HCT116 (cell line): ENCODE data around the gene UTF1. TPM values are rescaled to one million over a fixed set of nuclear protein-coding genes. Genes with fewer than 3 reads are reported as not detected.

Experiments
- ATAC-seq: fragments of 200-7000 bp; cut with Tn5 transposase; 2 replicates; pipeline ENCODE4 v1.9.1; 2020; ENCODE audit warnings: mild to moderate bottlenecking, moderate library complexity
- BruUV-seq: library from RNA; stranded (reverse); fragments of 400-500 nt; replicated peaks from 2 replicates; lab custom pipeline; 2021; lab: Mats Ljungman, UMichigan
- CTCF ChIA-PET: fragments of 300-600 bp; sonication (Branson Sonifier 250); formaldehyde crosslinking; loops from one replicate; lab custom pipeline; 2021; ENCODE audit warnings: antibody characterized with exemption; lab: Charles Lee
- POLR2A ChIA-PET: fragments of 300-600, 350-600 bp; sonication (Branson Sonifier 250); formaldehyde crosslinking; loops from one replicate; lab custom pipeline; 2021; ENCODE audit warnings: antibody characterized with exemption; lab: Charles Lee
- RAD21 ChIA-PET, 2 experiments: fragments of 300-600 bp; sonication (Branson Sonifier 250); formaldehyde crosslinking; loops; one replicate each; lab custom pipeline; 2023; ENCODE audit warnings: low total read pairs in 2 of 2; ENCODE audit not compliant: uncharacterized antibody in 2 of 2, unreplicated experiment in 2 of 2, low non-redundant PET in 1 of 2; lab: Charles Lee
- DNase-seq: peaks from one replicate; pipeline ENCODE4 v3.0.0-alpha.2; 2010; ENCODE audit warnings: low read depth, low spot score
- H2AFZ ChIP-seq: fragments of 200-600 bp; shearing (Covaris generic), sonication (generic); 2 replicates; pipeline ENCODE4 v1.6.1; 2017; ENCODE audit warnings: low read depth, mixed run types, mixed read lengths, antibody characterized with exemption, low read length; ENCODE audit not compliant: poor library complexity, severe bottlenecking
- H3K27ac ChIP-seq: 2 replicates; pipeline ENCODE4 v1.5.1; 2012; ENCODE audit warnings: low read depth, low read length
- H3K27me3 ChIP-seq: fragments of 200-600 bp; sonication (generic); 2 replicates; pipeline ENCODE4 v1.6.1; 2016; ENCODE audit warnings: mixed run types, low read length, mixed read lengths; ENCODE audit not compliant: insufficient read depth
- H3K36me3 ChIP-seq, 2 experiments: fragments of 200-500 bp in 1 of 2; fragments of 200-600 bp in 1 of 2; sonication (Bioruptor generic) in 1 of 2; sonication (generic) in 1 of 2; 2 replicates each; pipeline versions ENCODE4 v1.5.1 to v1.6.1; 2014 to 2016; ENCODE audit warnings: low read length in 2 of 2, inconsistent platforms in 1 of 2, mixed read lengths in 1 of 2, mixed run types in 1 of 2; ENCODE audit not compliant: insufficient read depth in 2 of 2, control insufficient read depth in 1 of 2
- H3K4me1 ChIP-seq, 2 experiments: fragments of 200-600 bp in 1 of 2; sonication (generic) in 1 of 2; 2 replicates each; pipeline versions ENCODE4 v1.5.1 to v1.6.1; 2012 to 2017; ENCODE audit warnings: low read length in 2 of 2, inconsistent platforms in 1 of 2, mild to moderate bottlenecking in 1 of 2, mixed read lengths in 1 of 2, mixed run types in 1 of 2, moderate library complexity in 1 of 2; ENCODE audit not compliant: insufficient read depth in 2 of 2, control insufficient read depth in 1 of 2
- H3K4me2 ChIP-seq: fragments of 200-600 bp; sonication (generic); 2 replicates; pipeline ENCODE4 v1.6.1; 2017; ENCODE audit warnings: mixed run types, low read length, mixed read lengths
- H3K4me3 ChIP-seq, 2 experiments: fragments of 200-600 bp in 1 of 2; sonication (generic) in 1 of 2; replicated peaks in 1 of 2; 2 replicates each; pipeline ENCODE4 v1.5.1; 2011 to 2016; ENCODE audit warnings: low read length in 2 of 2, control low read depth in 1 of 2, low read depth in 1 of 2, mild to moderate bottlenecking in 1 of 2, mixed read lengths in 1 of 2, mixed run types in 1 of 2
- H3K79me2 ChIP-seq: fragments of 200-600 bp; sonication (generic); 2 replicates; pipeline ENCODE4 v1.6.1; 2017; ENCODE audit warnings: mild to moderate bottlenecking, mixed run types, low read length, moderate library complexity, mixed read lengths; ENCODE audit not compliant: insufficient read depth
- H3K9ac ChIP-seq: fragments of 200-600 bp; sonication (generic); 2 replicates; pipeline ENCODE4 v1.6.1; 2016; ENCODE audit warnings: low read length, mixed read lengths
- H3K9me2 ChIP-seq: fragments of 200-600 bp; sonication (generic), shearing (Covaris generic); 2 replicates; pipeline ENCODE4 v1.6.1; 2017; ENCODE audit warnings: mixed run types, mild to moderate bottlenecking, moderate library complexity; ENCODE audit not compliant: insufficient read depth
- H3K9me3 ChIP-seq, 2 experiments: fragments of 200-500 bp in 1 of 2; fragments of 200-600 bp in 1 of 2; sonication (Bioruptor generic) in 1 of 2; sonication (generic) in 1 of 2; 2 replicates each; pipeline ENCODE4 v1.6.1; 2014 to 2017; ENCODE audit warnings: low read length in 2 of 2, mixed read lengths in 2 of 2, inconsistent platforms in 1 of 2, low read depth in 1 of 2, mild to moderate bottlenecking in 1 of 2, mixed run types in 1 of 2, moderate library complexity in 1 of 2; ENCODE audit not compliant: control insufficient read depth in 1 of 2, insufficient read depth in 1 of 2
- H4K20me1 ChIP-seq: fragments of 200-600 bp; sonication (generic), shearing (Covaris generic); 2 replicates; pipeline ENCODE4 v1.6.1; 2017; ENCODE audit warnings: mixed run types, mild to moderate bottlenecking, moderate library complexity; ENCODE audit not compliant: insufficient read depth
- ATF3 ChIP-seq: IDR thresholded peaks from 2 replicates; pipeline ENCODE4 v1.6.1; 2012
- CBX3 ChIP-seq: IDR thresholded peaks from 2 replicates; pipeline ENCODE4 v1.6.1; 2012; ENCODE audit warnings: low read depth
- CEBPB ChIP-seq: IDR thresholded peaks from 2 replicates; pipeline ENCODE4 v1.6.1; 2012; ENCODE audit warnings: low read depth
- CTCF ChIP-seq, 3 experiments: fragments of 200-600 bp in 1 of 3; sonication (generic) in 1 of 3; IDR thresholded peaks in 2 of 3; conservative IDR thresholded peaks in 1 of 3; 2 replicates each; pipeline ENCODE4 v1.5.1; 2012 to 2017; ENCODE audit warnings: low read depth in 2 of 3, low read length in 2 of 3, antibody characterized with exemption in 1 of 3, borderline replicate concordance in 1 of 3, control low read depth in 1 of 3, mild to moderate bottlenecking in 1 of 3, mixed read lengths in 1 of 3, mixed run types in 1 of 3, moderate library complexity in 1 of 3; ENCODE audit not compliant: insufficient read depth in 1 of 3
- EGR1 ChIP-seq: IDR thresholded peaks from 2 replicates; pipeline ENCODE4 v1.6.1; 2012; ENCODE audit warnings: low read depth
- ELF1 ChIP-seq: IDR thresholded peaks from 2 replicates; pipeline ENCODE4 v1.6.1; 2012; ENCODE audit warnings: low read depth, borderline replicate concordance
- EZH2phosphoT487 ChIP-seq: fragments of 200-600 bp; IDR thresholded peaks from 2 replicates; pipeline ENCODE4 v1.6.1; 2018; ENCODE audit warnings: antibody characterized with exemption, borderline replicate concordance
- FOSL1 ChIP-seq: IDR thresholded peaks from 2 replicates; pipeline ENCODE4 v1.6.1; 2012; ENCODE audit warnings: low read depth
- POLR2AphosphoS5 ChIP-seq: IDR thresholded peaks from 2 replicates; pipeline ENCODE4 v1.6.1; 2011; ENCODE audit warnings: mild to moderate bottlenecking, low read depth, low read length, moderate library complexity
- RAD21 ChIP-seq: IDR thresholded peaks from 2 replicates; pipeline ENCODE4 v1.6.1; 2012; ENCODE audit warnings: low read depth, mild to moderate bottlenecking
- SIN3A ChIP-seq: IDR thresholded peaks from 2 replicates; pipeline ENCODE4 v1.6.1; 2012; ENCODE audit warnings: low read depth
- SP1 ChIP-seq: IDR thresholded peaks from 2 replicates; pipeline ENCODE4 v1.6.1; 2012; ENCODE audit warnings: low read depth
- SRF ChIP-seq: IDR thresholded peaks from 2 replicates; pipeline ENCODE4 v1.6.1; 2012; ENCODE audit warnings: low read depth
- TCF7L2 ChIP-seq: IDR thresholded peaks from 2 replicates; pipeline ENCODE4 v1.7.0; 2011; ENCODE audit warnings: borderline replicate concordance, inconsistent platforms; ENCODE audit not compliant: insufficient read depth, insufficient read length; ENCODE audit errors: extremely low read depth
- YY1 ChIP-seq: IDR thresholded peaks from 2 replicates; pipeline ENCODE4 v1.6.1; 2011; ENCODE audit warnings: low read length, low read depth, moderate library complexity, mild to moderate bottlenecking; ENCODE audit not compliant: insufficient replicate concordance; ENCODE audit errors: extremely low read depth
- ZBTB33 ChIP-seq: IDR thresholded peaks from 2 replicates; pipeline ENCODE4 v1.6.1; 2011; ENCODE audit warnings: mild to moderate bottlenecking, low read length, moderate library complexity; ENCODE audit not compliant: insufficient replicate concordance; ENCODE audit errors: extremely low read depth
- ZFX ChIP-seq: fragments of 450-650 bp; IDR thresholded peaks from 2 replicates; pipeline ENCODE4 v1.6.1; 2017
- ZNF274 ChIP-seq: fragments of 200-500 bp; sonication (Bioruptor generic); IDR thresholded peaks from 2 replicates; pipeline ENCODE4 v1.6.1; 2014; ENCODE audit warnings: mild to moderate bottlenecking, low read depth, low read length, inconsistent platforms
- intact Hi-C: fragments of 100-400 bp; cut with micrococcal nuclease; formaldehyde crosslinking; loops from 2 replicates; pipeline ENCODE4 v1.10.0; 2022
- total RNA-seq: library from RNA; stranded (reverse); gene quantifications from one replicate; pipeline ENCODE4 v1.2.1, GENCODE V29; 2021; ENCODE audit not compliant: unreplicated experiment
- TF ChIP-seq, protein P1 (sequence below): IDR thresholded peaks from 2 replicates; pipeline ENCODE4 v1.6.1; 2012; ENCODE audit warnings: low read depth

UTF1 gene
- total RNA-seq, 1 experiment from 2014 or later, result not detected

DNA sequence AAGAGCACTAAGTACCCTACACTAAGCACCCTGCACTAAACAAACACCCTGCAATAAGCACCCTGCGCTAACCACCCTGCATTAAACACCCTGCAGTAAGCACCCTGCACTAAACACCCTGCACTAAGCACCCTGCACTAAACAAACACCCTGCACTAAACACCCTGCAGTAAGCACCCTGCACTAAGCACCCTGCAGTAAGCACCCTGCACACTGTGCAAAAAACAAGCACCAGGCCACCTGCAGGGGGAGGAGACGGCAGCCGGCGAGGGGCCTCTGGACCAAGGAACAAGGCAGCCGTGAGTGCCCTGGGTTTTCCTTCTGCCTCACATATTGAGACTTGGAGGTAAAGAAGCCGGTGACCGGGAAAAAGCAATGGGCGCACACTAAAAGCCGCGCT is 39.8 kb upstream of the UTF1 start:
- TF ChIP-seq, protein P1, sequence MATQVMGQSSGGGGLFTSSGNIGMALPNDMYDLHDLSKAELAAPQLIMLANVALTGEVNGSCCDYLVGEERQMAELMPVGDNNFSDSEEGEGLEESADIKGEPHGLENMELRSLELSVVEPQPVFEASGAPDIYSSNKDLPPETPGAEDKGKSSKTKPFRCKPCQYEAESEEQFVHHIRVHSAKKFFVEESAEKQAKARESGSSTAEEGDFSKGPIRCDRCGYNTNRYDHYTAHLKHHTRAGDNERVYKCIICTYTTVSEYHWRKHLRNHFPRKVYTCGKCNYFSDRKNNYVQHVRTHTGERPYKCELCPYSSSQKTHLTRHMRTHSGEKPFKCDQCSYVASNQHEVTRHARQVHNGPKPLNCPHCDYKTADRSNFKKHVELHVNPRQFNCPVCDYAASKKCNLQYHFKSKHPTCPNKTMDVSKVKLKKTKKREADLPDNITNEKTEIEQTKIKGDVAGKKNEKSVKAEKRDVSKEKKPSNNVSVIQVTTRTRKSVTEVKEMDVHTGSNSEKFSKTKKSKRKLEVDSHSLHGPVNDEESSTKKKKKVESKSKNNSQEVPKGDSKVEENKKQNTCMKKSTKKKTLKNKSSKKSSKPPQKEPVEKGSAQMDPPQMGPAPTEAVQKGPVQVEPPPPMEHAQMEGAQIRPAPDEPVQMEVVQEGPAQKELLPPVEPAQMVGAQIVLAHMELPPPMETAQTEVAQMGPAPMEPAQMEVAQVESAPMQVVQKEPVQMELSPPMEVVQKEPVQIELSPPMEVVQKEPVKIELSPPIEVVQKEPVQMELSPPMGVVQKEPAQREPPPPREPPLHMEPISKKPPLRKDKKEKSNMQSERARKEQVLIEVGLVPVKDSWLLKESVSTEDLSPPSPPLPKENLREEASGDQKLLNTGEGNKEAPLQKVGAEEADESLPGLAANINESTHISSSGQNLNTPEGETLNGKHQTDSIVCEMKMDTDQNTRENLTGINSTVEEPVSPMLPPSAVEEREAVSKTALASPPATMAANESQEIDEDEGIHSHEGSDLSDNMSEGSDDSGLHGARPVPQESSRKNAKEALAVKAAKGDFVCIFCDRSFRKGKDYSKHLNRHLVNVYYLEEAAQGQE, result no peak
- TF ChIP-seq ZFX (no peak), ELF1 (no peak), SRF (no peak), TCF7L2 (no peak), RAD21 (no peak), SIN3A (no peak), CEBPB (no peak), CBX3 (no peak), EGR1 (no peak), FOSL1 (no peak), YY1 (no peak), ATF3 (no peak), POLR2AphosphoS5 (no peak), ZNF274 (no peak), EZH2phosphoT487 (no peak), ZBTB33 (no peak), SP1 (no peak), CTCF (IDR thresholded peaks at IDR 0.05 in 2 of 3, conservative IDR thresholded peaks at IDR 0.05 in 1 of 3; ENCODE audit: borderline replicate concordance in 1 of 3, insufficient read depth in 1 of 3, low read depth in 2 of 3, low read length in 2 of 3) (no peak)
- H3K36me3 ChIP-seq, result no peaks in the 10 kb centered on the region
- H3K9me3 ChIP-seq, result no peaks in the 10 kb centered on the region
- no peaks in the 10 kb centered on the region for H3K79me2 ChIP-seq
- no peak overlapping the region for H2AFZ ChIP-seq
- CTCF ChIA-PET, result no interaction called here
- BruUV-seq, result no TSS peak
- H3K27ac ChIP-seq, result no peak overlapping the region
- intact Hi-C loops, result no loop called here
- no peaks in the 10 kb centered on the region for H3K27me3 ChIP-seq
- DNase-seq, result no peak
- no peaks in the 10 kb centered on the region for H3K9me2 ChIP-seq
- RAD21 ChIA-PET, result no interaction called here
- no peaks in the 10 kb centered on the region for H3K4me1 ChIP-seq
- no peak overlapping the region for H3K4me3 ChIP-seq
- POLR2A ChIA-PET, result no interaction called here
- no peaks in the 10 kb centered on the region for H4K20me1 ChIP-seq
- ATAC-seq, result no peak
- H3K9ac ChIP-seq, result no peak overlapping the region
- no peak overlapping the region for H3K4me2 ChIP-seq
